NCI-H2081 treated with DMSO at 0.1 percent for 48 hours (cell line): ENCODE results near the gene PDE4B.
A peak's percentile ranks its signal among the peaks of the same experiment; 100 is the strongest.
"Not testable (repeated sequence)": the region's sequence is repeated elsewhere in the genome, so short reads cannot be mapped to it uniquely, and the experiment has no call there.

ENCODE experiments used
- DNase-seq: peaks from one replicate; lab custom pipeline; 2025; lab: John Stamatoyannopoulos, UW

The PDE4B gene

GRCh38 chr1:65953170-65953569 lies 160.5 kb downstream of the PDE4B start:
- DNase-seq: no peak

DNA sequence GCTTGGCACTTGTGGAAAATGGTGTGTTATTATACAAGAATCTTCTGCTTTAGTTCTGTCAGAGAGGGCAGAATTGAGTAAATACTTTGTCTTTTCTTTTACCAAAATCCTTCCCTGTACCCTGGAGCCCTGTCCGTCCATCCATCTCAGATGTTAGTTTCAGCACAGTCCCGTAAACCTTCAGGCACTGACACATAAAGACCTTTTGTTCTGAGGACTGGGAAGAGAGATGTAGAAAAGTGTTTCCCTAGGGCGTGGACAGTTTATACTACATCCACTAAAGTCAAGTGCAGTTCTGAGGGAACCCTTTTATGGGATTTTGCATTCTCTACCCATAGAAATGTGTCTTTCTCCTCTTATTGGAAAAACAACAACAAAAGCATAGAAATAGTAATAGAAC lies 162.4 kb downstream of the PDE4B start:
- no peak for DNase-seq

DNA sequence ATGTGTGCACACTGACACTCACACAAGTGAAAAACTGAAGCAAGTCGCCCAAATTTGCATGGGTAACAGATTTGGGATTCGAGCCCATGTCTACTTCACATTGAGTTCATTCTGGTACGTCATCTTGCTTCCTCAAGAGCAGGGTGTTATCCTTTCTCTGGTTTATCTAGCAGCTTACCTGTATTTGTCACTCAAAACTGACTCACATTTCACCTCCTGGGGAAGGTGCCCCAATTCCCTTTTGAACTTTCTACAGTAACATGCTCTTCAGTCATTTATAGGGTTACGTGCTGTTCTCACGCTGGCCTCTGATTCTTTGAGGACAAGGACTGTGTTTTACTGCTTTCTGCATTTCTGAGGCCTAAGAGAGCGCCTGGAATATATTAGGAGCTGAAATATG lies 162.8 kb downstream of the PDE4B start:
- DNase-seq: no peak

- peak; percentile 26 for DNase-seq
These were observed 166.1 kb downstream of the PDE4B start for GRCh38 chr1:65958561-65959350.

GRCh38 chr1:65959896-65960567 lies 167.3 kb downstream of the PDE4B start:
- DNase-seq: no peak

DNA sequence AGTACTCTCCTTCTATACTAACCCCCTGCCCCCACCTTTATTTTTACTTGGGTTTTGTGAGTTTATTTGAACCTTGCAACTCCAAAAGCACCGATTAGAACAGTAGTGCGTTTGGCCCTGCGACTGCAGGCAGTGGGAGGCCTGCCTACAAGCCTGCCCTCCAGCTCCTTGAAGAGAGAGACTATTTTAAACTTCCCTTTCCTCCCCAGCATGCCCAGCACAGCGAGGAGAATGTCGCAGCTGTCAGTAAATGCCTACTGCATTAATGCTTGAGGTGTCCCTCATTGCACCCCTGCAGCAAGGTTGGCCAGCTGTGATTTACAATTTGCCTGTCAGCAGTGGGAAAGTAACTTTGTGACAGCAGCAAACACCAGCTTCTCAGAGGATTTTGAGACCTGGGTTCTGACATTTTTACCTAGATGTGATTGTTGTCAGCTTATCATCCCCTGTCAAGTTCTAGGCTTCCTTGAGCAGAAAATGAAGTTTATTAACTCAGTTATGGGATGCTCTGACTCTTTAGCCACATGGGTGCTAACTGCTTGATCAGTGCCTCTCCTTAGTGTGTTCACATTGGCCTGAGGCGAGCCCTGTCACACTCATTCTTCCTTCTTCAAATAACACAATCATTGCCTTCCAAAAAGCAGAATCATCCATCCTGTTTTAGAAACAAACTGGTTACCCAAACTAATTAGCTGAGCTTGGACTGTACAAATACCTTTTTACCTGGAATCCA lies 170.6 kb downstream of the PDE4B start:
- DNase-seq: no peak

- no peak for DNase-seq
These were observed 171.4 kb downstream of the PDE4B start for GRCh38 chr1:65964123-65964522.

GRCh38 chr1:65965112-65965996 lies 172.7 kb downstream of the PDE4B start:
- no peak for DNase-seq

DNA sequence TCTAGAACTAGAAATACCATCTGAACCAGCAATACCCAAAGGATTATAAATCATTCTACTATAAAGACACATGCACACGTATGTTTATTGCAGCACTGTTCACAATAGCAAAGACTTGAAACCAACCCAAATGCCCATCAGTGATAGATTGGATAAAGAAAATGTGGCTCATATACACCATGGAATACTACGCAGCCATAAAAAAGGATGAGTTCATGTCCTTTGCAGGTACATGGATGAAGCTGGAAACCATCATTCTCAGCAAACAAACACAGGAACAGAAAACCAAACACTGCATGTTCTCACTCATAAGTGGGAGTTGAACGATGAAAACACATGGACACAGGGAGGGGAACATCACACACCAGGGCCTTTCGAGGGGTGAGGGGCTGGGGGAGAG lies 174.8 kb downstream of the PDE4B start:
- not testable (repeated sequence) for DNase-seq

- no peak for DNase-seq
These were observed 178.9 kb downstream of the PDE4B start for GRCh38 chr1:65971547-65971946.

GRCh38 chr1:65975708-65976107 lies 183.0 kb downstream of the PDE4B start:
- DNase-seq: no peak

DNA sequence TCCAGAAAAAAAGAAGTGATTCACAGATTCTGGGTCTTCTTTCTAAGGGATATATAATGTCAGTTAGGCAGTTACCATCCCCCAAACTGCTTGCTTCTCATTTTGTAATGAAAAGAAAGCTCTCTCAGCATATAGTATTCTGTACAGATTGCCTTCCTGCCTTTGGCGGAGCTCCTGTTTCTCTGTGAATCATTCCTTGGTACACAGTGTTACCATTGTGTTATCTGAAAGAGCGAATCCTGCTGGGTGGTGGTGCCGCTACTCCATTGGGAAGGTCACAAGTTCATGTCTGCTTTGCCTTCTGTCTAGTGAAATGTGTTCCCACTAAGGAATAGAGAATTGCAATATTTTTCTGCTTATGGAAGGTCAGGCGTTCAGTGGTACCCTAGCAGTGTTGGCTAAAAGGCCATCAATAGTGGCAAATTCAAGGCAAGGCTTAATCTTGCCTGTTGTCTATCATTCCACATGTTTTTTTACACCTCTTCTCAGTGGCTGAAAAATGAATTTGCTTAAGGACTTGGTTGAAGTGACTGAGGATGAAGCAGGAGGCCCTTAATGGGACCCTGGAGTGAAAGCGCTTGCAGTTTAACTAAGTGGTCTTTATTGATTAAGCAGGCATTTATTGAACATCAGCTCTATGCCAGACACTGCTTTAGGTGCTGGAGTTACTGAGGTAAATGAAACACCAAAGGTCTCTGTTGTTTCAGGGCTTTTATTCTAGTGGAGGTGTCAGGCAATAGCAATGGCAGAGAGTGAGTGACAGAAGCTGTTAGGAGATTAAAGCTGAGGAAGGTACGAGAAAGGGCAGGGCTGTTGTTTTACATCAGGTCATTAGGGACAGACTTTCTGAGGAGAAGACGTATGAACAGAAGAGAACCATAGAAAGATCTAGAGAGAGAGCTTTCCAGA lies 186.7 kb downstream of the PDE4B start:
- DNase-seq: no peak

- no peak for DNase-seq
These were observed 187.5 kb downstream of the PDE4B start for GRCh38 chr1:65980237-65980636.

GRCh38 chr1:65983500-65983899 lies 190.8 kb downstream of the PDE4B start:
- DNase-seq: no peak

- DNase-seq: no peak
These were observed 192.8 kb downstream of the PDE4B start for GRCh38 chr1:65985393-65986066.

DNA sequence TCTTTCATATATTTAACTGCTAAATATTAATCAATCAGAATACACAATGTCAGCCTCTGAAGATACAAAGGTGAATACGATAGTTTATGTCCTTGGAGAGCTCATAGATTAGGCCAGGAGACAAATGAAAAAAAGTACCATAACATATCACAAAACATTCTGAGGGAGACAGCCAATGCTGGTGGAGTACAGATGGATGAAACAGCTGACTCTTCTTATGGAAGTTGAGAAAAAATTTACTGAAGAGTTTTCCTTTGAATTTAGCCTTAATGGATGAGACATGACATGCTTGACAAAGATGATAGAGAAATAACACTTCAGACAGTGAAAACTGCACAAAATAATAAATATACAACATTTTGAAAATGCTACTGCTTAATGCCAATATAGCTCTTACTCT lies 193.5 kb downstream of the PDE4B start:
- no peak for DNase-seq

DNA sequence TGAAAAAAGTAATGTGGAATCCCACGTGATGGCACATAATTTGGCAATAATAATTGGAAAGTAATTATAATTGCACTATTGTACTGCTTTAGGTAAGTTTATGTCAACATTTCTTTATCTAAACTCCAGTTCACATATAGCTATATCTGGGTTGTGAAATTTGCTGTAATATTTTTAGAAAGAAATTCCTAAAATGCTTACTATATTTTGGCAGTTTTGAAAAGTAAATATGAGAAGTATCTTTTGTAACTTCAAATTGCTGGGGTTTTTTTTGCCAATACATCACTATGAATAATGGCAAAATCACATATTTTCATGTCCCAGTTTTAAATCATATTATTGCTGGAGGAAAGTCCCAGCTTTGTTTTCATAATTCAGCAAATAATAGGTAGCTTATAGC lies 197.5 kb downstream of the PDE4B start:
- DNase-seq: no peak

GRCh38 chr1:65991694-65992093 lies 199.0 kb downstream of the PDE4B start:
- DNase-seq: no peak

- no peak for DNase-seq
These were observed 199.6 kb downstream of the PDE4B start for GRCh38 chr1:65992165-65992821.

DNA sequence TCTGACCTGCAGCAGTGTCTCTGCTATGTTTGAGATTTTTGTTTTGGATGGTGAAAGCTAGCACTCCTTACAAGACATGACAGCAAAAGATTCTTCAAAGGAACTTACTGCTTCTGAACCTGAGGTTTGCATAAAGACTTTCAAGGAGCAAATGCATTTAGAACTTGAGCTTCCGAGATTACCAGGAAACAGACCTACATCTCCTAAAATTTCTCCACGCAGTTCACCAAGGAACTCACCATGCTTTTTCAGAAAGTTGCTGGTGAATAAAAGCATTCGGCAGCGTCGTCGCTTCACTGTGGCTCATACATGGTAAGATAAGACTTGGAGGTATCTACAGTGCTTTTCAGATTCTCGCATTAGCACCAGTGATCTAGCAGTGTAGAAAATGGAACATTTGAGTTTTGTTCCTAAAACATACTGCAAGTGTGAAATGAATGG lies 200.2 kb downstream of the PDE4B start:
- no peak for DNase-seq
